Stimulated activated CD8-positive, alpha-beta memory T cell treated with anti-CD3 and anti-CD28 coated beads, Interleukin-15, amount 100 ng/mL, for 4 hours (primary cell): ENCODE measurements around the gene SFSWAP.
"Not testable (repeated sequence)": the region's sequence is repeated elsewhere in the genome, so short reads cannot be mapped to it uniquely, and the experiment has no call there.

Source experiments
- DNase-seq, 2 donors: peaks; one replicate each; pipeline ENCODE4 v3.0.0-alpha.2; 2020; ENCODE audit warnings: low read depth in 2 of 2

SFSWAP gene

GRCh38 chr12:131702573-131702877 is 8.4 kb upstream of the SFSWAP start:
- no peak for DNase-seq

GRCh38 chr12:131703161-131703560 is 7.7 kb upstream of the SFSWAP start:
- DNase-seq, result no peak

GRCh38 chr12:131704509-131704908 is 6.4 kb upstream of the SFSWAP start:
- no peak for DNase-seq

- not testable (repeated sequence) for DNase-seq
These were observed 4.2 kb upstream of the SFSWAP start for GRCh38 chr12:131706709-131707108.

DNA sequence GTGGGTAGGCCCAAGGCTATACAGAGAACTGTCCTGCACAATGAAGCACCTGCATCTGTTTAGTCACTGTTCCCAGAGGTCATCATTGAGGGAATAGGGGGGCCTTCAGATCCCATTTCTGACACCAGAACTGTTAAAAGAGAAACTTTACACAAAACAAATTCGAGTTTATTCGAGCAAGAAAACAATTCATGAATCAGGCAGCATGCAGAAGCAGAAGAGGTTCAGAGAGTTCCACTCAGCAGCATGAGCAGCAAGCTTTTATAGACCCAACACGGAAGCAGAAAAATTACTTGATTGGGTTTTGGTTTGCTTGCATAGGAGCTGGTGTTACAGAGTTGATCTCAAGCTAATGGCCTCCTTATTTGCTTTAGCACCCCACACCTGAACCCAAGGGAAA is 1.7 kb upstream of the SFSWAP start:
- DNase-seq, result no peak

DNA sequence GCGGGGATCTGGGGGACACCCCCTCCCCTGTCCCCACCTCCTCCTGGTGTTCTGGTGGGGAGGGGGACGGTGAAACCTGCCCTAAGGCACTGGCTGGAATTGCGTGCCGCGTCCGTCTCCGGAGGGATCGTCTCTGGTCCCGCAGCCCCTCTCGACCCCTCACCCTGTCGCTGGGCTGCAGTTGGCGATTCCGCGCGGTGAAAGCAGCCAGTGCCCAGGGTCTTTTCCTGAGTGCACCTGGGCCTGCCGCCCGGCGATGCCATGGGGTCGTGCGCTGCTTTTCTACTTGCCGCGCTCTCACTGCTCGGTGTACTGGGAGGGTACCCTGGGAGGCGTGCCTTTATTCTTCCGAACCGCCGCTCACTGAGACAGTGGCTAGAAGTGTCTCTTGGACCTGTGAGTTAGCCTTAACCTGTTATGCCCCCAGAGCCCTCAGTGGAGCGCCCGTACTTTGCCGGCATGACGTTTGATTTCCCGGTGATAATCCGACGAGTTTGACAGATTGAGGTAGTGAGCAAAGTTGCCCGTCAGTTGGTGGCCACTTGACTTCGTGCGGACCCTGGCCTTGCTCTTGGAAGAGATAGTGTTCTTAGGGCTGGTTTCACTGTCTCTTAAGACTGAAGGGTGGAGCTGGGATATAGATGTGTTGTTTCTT is 788 bp downstream of the SFSWAP start:
- no peak for DNase-seq

- DNase-seq, result no peak
These were observed 2.5 kb downstream of the SFSWAP start for GRCh38 chr12:131713349-131713748.

GRCh38 chr12:131714759-131715158 is 3.9 kb downstream of the SFSWAP start:
- DNase-seq, result no peak

- DNase-seq, result no peak
These were observed 5.4 kb downstream of the SFSWAP start for GRCh38 chr12:131716282-131716681.

- DNase-seq, result no peak
These were observed 9.4 kb downstream of the SFSWAP start for GRCh38 chr12:131720241-131720640.

GRCh38 chr12:131720921-131721320 is 10.0 kb downstream of the SFSWAP start:
- no peak for DNase-seq

DNA sequence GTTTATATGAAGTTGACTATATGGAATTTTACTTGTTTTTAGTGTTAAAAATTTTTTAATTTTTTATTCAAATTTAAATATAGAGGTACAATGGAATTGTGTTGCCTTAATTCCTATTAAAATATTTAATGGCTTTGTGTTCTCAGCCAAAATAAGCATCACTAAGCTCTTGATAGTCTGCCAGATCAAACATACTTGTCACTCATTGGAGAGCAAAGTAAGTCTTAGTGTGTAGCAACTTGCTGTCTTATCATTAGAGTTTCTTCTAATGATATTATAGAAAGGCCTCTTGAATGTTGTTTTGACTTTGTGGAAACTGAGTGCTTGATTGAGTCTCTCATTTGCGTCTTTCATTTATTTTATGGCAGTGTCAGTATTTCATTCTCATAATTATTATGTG is 10.7 kb downstream of the SFSWAP start:
- no peak for DNase-seq

DNA sequence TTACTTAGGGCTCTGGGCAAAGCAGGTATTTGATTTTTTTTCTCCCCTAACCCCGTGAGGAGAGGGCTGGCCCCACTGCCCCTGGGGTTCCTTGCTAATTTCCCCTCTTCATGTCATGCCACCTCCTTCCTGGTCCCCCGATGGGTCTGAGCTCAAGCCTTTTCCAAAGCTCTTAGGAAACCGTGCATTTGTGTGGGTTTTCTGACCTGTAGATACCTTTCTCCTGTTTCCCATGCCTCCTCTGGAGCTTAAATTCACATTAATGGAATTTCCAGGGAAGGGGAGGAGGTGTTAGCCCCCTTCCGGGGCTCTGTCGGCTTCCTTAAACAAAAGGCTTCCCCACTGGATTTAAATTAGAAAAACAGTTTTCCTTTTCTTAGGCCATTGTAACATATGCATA is 12.6 kb downstream of the SFSWAP start:
- DNase-seq, result no peak

DNA sequence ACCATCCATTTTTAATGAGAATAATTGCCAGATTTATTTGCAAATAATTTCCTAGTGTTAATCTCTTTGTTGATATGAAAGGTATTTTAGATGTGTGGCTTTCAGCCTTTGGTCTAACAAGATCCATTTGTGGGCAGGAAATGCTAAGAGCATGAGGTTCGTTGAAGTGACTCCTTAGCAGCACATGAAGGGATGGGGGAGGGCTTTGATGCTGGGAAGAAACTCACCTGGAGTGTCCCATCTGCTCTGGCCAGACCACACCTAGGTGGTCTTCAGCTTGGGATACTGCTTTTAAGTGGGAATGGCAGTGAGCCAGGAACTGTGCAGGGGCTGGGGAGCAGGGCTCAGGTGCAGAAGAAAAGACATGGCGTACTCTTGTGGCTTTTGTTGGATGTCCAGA is 13.6 kb downstream of the SFSWAP start:
- DNase-seq, result no peak

- DNase-seq, result no peak
These were observed 14.6 kb downstream of the SFSWAP start for GRCh38 chr12:131725503-131725902.

DNA sequence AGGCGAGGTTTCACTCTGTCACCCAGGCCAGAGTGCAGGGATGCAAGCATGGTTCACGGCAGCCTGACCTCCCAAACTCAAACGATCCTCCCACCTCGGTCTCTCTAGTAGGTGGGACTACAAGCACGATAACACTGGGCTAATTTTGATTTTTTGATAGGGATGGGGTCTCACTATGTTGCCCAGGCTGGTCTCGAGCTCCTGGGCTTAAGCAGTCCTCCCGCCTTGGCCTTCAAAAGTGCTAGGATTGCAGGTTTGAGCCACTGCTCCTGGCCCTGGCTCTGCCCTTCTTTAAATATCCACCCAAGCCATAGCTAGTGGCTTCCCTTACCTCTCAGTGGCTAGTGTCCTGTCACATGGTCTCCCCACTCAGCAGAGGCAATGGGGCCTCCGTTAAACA is 17.8 kb downstream of the SFSWAP start:
- no peak for DNase-seq

- DNase-seq, result no peak
These were observed 18.5 kb downstream of the SFSWAP start for GRCh38 chr12:131729254-131729955.

- DNase-seq, result no peak
These were observed 22.2 kb downstream of the SFSWAP start for GRCh38 chr12:131732996-131733615.

GRCh38 chr12:131733874-131734273 is 23.0 kb downstream of the SFSWAP start:
- DNase-seq, result no peak

- DNase-seq, result no peak
These were observed 23.7 kb downstream of the SFSWAP start for GRCh38 chr12:131734336-131735152.

- no peak for DNase-seq
These were observed 24.2 kb downstream of the SFSWAP start for GRCh38 chr12:131735153-131735456.
